Stimulated activated CD8-positive, alpha-beta memory T cell treated with anti-CD3 and anti-CD28 coated beads, Interleukin-4, amount 100 ng/mL, for 24 hours (primary cell): ENCODE results near the gene LAMC1.
"Not testable (repeated sequence)": the region's sequence is repeated elsewhere in the genome, so short reads cannot be mapped to it uniquely, and the experiment has no call there.

Experiments
- DNase-seq: peaks from one replicate; pipeline ENCODE4 v3.0.0-alpha.2; 2020; ENCODE audit warnings: low read depth

The LAMC1 gene

GRCh38 chr1:183148599-183148998 is 125.4 kb downstream of the LAMC1 start:
- DNase-seq, result no peak

DNA sequence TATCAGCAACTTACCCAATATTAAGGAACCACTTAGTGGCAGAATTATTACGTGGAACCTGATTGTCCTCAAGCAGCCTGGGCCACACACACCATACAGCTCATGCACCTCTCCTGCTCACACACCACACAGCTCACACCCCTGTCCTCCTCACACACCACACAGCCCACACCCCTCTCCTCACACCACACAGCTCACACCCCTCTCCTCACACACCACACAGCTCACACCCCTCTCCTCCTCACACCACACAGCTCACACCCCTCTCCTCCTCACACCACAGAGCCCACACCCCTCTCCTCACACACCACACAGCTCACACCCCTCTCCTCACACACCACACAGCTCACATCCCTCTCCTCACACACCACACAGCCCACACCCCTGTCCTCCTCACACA is 126.1 kb downstream of the LAMC1 start:
- no peak for DNase-seq

DNA sequence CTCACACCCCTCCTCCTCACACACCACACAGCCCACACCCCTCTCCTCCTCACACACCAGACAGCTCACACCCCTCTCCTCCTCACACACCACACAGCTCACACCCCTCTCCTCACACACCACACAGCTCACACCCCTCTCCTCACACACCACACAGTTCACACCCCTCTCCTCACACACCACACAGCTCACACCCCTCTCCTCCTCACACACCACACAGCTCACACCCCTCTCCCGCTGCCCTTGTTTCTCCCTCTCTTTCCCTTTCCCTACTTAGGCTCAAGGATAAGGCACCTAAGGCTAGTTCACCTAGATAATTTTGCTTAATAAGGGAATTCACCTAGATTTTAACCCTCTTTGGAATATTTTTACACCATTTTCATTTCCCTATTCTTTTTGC is 126.8 kb downstream of the LAMC1 start:
- DNase-seq, result not testable (repeated sequence)

DNA sequence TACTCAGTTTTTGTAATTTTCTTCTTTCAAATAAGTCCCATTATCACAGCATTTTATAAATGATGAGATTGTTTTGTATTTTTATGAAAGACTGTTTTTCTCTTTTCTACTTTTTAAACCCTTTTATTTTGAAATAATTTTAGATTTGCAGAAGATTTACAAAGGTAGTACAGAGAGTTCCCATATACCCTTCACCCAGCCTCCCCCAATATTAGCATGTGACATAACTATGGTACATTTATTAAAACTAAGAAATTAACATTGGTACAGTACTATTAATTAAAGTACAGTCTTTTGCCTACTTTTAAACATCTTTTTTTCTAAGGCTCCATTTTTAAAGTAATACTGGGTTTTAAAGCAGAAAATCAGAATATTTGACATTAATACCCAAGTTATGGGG is 127.2 kb downstream of the LAMC1 start:
- DNase-seq, result no peak

DNA sequence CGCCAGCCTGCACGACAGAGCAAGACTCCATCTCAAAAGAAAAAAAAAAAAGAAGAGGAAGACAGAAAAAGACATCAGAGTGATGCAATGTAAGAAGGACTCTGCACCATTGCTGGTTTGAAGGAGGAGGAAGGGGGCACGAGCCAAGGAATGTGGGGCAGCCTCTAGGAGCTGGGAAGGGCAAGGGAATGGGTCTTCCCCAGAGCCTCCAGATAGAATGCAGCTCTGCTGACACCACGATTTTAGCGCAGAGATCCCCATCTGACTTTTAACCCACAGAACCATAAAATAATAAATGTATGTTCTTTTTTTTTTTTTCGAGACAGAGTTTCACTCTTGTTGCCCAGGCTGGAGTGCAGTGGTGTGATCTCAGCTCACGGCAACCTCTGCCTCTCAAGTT is 129.0 kb downstream of the LAMC1 start:
- DNase-seq, result no peak

- no peak for DNase-seq
Observed at GRCh38 chr1:183155939-183156338, 132.7 kb downstream of the LAMC1 start.

DNA sequence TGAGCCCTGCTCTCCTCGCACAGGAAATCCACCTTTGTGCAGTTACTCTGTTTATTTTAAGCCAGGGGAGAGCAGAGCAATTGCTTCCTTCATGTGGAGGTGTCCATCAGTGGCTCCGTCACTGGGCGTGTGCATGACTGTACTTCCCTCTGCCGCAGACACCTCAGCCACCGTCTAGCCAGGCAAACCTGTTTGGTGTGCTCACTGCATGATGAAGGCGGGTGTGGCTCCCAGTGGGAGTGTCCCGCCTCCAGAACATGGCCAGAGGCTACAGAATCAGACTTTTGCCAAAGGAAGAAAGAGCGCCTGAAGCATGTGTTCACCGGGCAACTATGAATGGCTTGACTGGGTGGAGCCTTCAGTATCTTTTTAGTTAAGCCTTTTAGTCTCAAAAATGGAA is 136.7 kb downstream of the LAMC1 start:
- DNase-seq, result no peak

GRCh38 chr1:183161391-183161790 is 138.2 kb downstream of the LAMC1 start:
- no peak for DNase-seq

- no peak for DNase-seq
Observed at GRCh38 chr1:183163316-183163715, 140.1 kb downstream of the LAMC1 start.

DNA sequence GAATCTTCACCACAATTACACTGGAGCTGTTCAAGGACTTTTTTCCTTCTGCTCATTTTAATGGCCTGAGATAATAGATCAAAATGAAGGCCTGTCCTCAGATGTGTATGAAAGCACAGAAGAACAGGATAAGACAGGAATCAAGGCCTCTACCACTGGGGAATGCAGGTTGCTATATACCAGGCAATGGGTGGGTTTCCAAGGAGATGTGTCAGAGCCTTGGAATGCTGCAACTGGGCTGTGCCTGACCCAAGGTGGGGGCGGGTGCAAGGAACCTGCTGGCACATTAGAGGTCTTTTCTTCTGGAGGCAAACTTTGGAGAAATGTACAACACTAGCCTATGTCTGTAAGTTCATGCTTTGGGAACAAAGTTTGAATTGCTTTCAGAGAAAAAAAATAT is 141.1 kb downstream of the LAMC1 start:
- no peak for DNase-seq

DNA sequence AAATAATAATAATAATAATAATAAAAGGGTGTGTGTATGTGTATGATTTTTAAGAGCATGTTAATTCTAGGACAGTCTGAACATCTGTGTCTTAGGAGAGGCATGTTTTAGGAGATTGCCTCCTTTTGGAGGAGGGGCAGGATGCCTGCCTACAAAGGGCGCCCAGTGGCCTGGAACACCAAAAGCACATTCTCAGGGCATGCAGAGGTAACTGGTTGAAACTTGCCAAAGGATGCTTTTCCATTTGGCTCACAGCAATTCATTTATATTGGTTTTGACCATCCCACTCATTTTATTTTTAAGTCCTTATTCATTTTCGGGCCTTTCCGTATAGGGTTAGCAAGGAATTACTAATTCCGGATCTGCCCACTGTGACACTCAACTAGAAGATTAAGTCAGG is 141.7 kb downstream of the LAMC1 start:
- no peak for DNase-seq

DNA sequence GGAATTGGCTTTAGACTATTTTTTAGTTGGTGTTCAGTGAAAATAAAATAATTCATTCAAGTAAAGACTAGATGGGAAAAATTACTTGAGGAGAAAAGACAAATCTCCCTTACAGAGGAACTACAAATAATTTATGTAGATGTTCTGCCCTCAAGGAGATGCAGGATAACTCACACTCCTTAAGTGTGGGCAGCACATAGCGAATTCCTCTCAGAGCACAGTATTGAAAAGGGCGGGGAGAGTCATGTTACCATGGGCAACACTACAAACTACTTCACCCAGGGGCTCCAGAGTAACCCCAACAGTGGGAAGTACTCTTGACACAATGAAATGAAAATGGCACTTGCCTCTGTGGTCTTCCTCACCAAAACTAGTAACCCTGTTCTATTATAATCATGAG is 142.2 kb downstream of the LAMC1 start:
- DNase-seq, result no peak

GRCh38 chr1:183166454-183166853 is 143.2 kb downstream of the LAMC1 start:
- DNase-seq, result no peak

DNA sequence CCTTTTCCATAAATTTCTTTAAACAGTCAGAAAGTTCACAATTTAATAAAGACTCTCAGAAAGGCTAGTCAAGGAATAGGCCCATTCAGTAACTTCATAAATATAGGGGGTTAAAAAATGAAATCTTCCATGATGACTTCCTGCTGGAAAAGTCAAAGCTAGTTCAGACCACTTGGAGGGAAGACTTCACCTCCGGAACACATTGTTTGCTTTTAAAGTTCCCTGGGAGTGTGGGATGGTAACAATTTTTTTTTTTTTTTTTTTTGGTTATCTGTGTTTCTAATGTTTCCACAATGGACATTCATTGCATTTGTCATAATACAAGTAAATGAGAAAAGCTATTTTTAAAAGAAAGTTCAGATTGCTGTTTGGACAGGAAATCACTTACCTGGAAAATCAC is 144.5 kb downstream of the LAMC1 start:
- DNase-seq, result no peak

DNA sequence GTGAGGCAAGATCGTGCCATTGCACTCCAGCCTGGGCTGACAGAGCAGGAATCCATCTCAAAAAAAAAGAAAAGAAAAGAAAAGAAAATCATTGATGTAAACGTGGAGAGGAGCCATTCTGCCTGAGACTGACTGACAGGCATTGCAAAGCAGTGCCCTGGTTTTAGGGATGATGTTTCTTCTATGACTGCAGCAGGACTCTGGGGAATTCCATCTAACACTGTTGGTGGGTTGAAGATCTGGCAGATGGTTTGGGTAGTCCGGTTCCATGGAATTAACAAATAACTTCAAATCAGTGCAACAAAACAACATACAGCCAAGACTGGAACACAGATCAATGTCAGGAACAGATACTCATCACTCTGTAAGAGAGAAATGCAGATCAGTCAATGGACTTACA is 145.1 kb downstream of the LAMC1 start:
- no peak for DNase-seq

GRCh38 chr1:183173828-183174227 is 150.6 kb downstream of the LAMC1 start:
- DNase-seq, result no peak

DNA sequence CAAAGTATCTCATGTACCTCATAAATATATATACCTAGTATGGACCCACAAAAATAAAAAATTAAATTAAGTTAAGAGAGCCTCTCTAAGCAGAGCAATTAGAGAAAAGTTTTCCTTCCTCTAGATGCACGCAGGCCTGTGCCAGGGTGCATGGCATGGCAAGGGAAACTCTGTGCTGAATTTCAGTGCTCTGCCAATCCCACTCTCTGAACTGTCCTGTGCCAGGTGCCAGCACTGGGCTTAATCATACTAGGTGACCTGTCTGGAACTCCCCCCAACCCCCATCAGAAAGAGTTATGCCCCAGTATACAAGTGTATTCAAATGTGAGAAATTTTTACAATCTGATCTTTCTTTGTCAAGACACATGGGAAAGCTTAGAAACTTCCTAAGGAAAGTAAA is 152.4 kb downstream of the LAMC1 start:
- no peak for DNase-seq

DNA sequence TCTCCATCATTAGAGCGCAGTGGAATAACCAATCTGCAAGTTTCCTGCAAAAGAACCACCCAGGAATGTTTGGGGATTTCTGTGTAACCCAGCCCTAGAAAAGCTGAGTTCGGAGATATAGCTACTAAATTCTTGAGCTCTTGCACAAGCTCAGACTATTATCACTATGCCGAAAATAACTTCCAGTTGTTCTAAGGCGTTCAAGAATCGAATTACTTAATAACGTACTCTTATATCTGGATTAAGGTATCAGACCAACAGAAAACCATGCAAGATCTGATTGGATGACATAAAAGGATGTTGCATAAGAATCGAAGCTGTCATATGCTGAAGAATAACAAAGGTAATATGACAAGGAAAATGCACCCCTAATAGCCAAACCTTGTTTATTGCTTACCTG is 155.3 kb downstream of the LAMC1 start:
- DNase-seq, result no peak

GRCh38 chr1:183179033-183179432 is 155.8 kb downstream of the LAMC1 start:
- no peak for DNase-seq

GRCh38 chr1:183180218-183180617 is 157.0 kb downstream of the LAMC1 start:
- no peak for DNase-seq

- DNase-seq, result no peak
Observed at GRCh38 chr1:183180634-183181056, 157.4 kb downstream of the LAMC1 start.

DNA sequence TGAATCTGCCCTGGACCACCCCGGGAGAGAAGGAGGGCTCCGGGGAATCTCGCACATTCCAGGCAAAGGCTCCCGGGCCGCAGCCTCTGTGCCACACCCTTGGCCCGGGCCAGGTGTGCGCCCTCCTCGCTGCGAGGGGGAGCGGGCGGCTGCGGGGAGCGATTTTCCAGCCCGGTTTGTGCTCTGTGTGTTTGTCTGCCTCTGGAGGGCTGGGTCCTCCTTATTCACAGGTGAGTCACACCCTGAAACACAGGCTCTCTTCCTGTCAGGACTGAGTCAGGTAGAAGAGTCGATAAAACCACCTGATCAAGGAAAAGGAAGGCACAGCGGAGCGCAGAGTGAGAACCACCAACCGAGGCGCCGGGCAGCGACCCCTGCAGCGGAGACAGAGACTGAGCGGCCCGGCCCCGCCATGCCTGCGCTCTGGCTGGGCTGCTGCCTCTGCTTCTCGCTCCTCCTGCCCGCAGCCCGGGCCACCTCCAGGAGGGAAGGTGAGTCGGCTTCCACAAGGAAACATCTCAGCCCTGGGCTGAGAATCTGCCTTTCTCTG is 162.8 kb downstream of the LAMC1 start, which contains the start of gene LAMC2:
TSS of gene LAMC2 (plus strand) at position 324 of the 550 bp plus-strand sequence. CDS start at position 413, 89 bp downstream.
- DNase-seq, result no peak

- DNase-seq, result no peak
Observed at GRCh38 chr1:183186841-183187240, 163.6 kb downstream of the LAMC1 start.

GRCh38 chr1:183188240-183188639 is 165.0 kb downstream of the LAMC1 start:
- DNase-seq, result no peak

DNA sequence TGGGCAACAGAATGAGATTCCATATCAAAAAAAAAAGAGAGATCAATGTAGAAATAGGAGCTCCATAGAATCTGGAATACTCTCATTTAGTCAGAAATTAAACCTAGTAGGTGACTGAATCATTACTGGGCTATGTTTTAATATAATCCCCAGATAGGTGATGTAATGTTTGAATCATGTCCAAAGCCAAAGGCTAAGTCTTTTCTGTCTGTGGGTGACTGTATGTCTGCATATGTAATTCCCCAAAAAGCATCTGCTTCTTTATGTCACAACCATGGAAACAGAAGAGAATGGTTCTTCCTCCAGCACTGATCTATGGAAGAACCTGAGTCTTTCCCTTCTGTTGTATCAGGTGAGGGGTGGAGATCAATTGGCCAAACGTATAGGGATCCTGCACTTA is 168.6 kb downstream of the LAMC1 start:
- DNase-seq, result no peak
